SK-N-SH (cell line): Measurements from ENCODE around the gene CKAP2. TPM values are rescaled to one million over a fixed set of nuclear protein-coding genes. Genes with fewer than 3 reads are reported as not detected.
"Not testable (repeated sequence)": the region's sequence is repeated elsewhere in the genome, so short reads cannot be mapped to it uniquely, and the experiment has no call there.

Experiments used
- CTCF ChIA-PET: fragments of 300-600, 350-600 bp; formaldehyde crosslinking; extraction: SDS; loops from one replicate; lab custom pipeline; 2021; lab: Yijun Ruan, JAX
- POLR2A ChIA-PET: fragments of 350-600 bp; sonication (Branson Sonifier 250); formaldehyde crosslinking; extraction: SDS; loops from one replicate; lab custom pipeline; 2020; ENCODE audit warnings: antibody characterized with exemption, inconsistent platforms; lab: Yijun Ruan, JAX
- DNase-seq: peaks from one replicate; pipeline ENCODE4 v3.0.0; 2012
- H2AFZ ChIP-seq: fragments of 200-600 bp; sonication (generic); 2 replicates; pipeline ENCODE4 v1.8.1; 2016; ENCODE audit warnings: antibody characterized with exemption, mild to moderate bottlenecking, low read depth
- H3F3A ChIP-seq: fragments of 200-600 bp; sonication (generic); replicated peaks from 2 replicates; pipeline ENCODE3; 2016; ENCODE audit warnings: antibody characterized with exemption, mild to moderate bottlenecking; ENCODE audit not compliant: insufficient read depth
- H3K27ac ChIP-seq, 2 experiments: fragments of 200-500 bp in 1 of 2; fragments of 200-600 bp in 1 of 2; sonication (Bioruptor generic) in 1 of 2; sonication (generic), shearing (Covaris generic) in 1 of 2; 2 replicates each; pipeline versions ENCODE4 v1.5.1 to v1.6.1; 2014 to 2016; ENCODE audit warnings: low read depth in 2 of 2, inconsistent platforms in 1 of 2, low read length in 1 of 2, mild to moderate bottlenecking in 1 of 2, mixed read lengths in 1 of 2
- H3K27me3 ChIP-seq: fragments of 200-600 bp; sonication (generic), shearing (Covaris generic); 2 replicates; pipeline ENCODE4 v1.6.1; 2016; ENCODE audit warnings: mixed run types; ENCODE audit not compliant: insufficient read depth
- H3K36me3 ChIP-seq, 2 experiments: fragments of 200-500 bp in 1 of 2; fragments of 200-600 bp in 1 of 2; sonication (Bioruptor generic) in 1 of 2; sonication (generic) in 1 of 2; replicated peaks in 1 of 2; 2 replicates each; pipeline versions ENCODE3 to v1.5.1; 2014 to 2016; ENCODE audit warnings: low read length in 1 of 2, mild to moderate bottlenecking in 1 of 2; ENCODE audit not compliant: insufficient read depth in 2 of 2, control insufficient read depth in 1 of 2
- H3K4me1 ChIP-seq, 2 experiments: fragments of 200-500 bp in 1 of 2; fragments of 200-600 bp in 1 of 2; sonication (Bioruptor generic) in 1 of 2; sonication (generic), shearing (Covaris generic) in 1 of 2; 2 replicates each; pipeline versions ENCODE4 v1.5.1 to v1.6.1; 2014 to 2016; ENCODE audit warnings: low read depth in 1 of 2, low read length in 1 of 2, mixed run types in 1 of 2; ENCODE audit not compliant: insufficient read depth in 2 of 2, control insufficient read depth in 1 of 2
- H3K4me2 ChIP-seq: fragments of 200-600 bp; sonication (generic), shearing (Covaris generic); 2 replicates; pipeline ENCODE4 v1.6.1; 2017; ENCODE audit warnings: mixed run types
- H3K4me3 ChIP-seq, 2 experiments: fragments of 200-500 bp in 1 of 2; fragments of 200-600 bp in 1 of 2; sonication (Bioruptor generic) in 1 of 2; sonication (generic), shearing (Covaris generic) in 1 of 2; 2 replicates each; pipeline versions ENCODE4 v1.5.1 to v1.8.1; 2014 to 2016; ENCODE audit warnings: low read depth in 2 of 2, inconsistent platforms in 1 of 2, low read length in 1 of 2, mild to moderate bottlenecking in 1 of 2, mixed read lengths in 1 of 2, moderate library complexity in 1 of 2
- H3K79me2 ChIP-seq: fragments of 200-600 bp; sonication (generic); 2 replicates; pipeline ENCODE4 v1.8.1; 2017; ENCODE audit warnings: mild to moderate bottlenecking; ENCODE audit not compliant: insufficient read depth
- H3K9ac ChIP-seq: fragments of 200-600 bp; sonication (generic); 2 replicates; pipeline ENCODE4 v1.6.1; 2017; ENCODE audit warnings: mixed run types
- H3K9me2 ChIP-seq: fragments of 200-600 bp; sonication (generic); 2 replicates; pipeline ENCODE4 v1.6.1; 2017; ENCODE audit warnings: mixed run types
- H3K9me3 ChIP-seq: fragments of 200-600 bp; sonication (generic); 2 replicates; pipeline ENCODE4 v1.6.1; 2017; ENCODE audit warnings: mixed run types, mild to moderate bottlenecking, moderate library complexity
- H4K20me1 ChIP-seq: fragments of 200-600 bp; sonication (generic); 2 replicates; pipeline ENCODE4 v1.6.1; 2017; ENCODE audit warnings: mild to moderate bottlenecking, mixed run types; ENCODE audit not compliant: insufficient read depth
- WGBS: methylation state at CpG from one replicate; pipeline ENCODE4 v1.1.6; 2017; ENCODE audit warnings: low lambda C conversion rate; 5-methylcytosine and 5-hydroxymethylcytosine counted together
- polyA plus RNA-seq, 3 experiments: library from polyadenylated mRNA; depleted of rRNA; stranded (reverse); fragments of >200 nt; gene quantifications; 2 replicates each; pipeline ENCODE4 v1.2.3, GENCODE V29; 2012

The CKAP2 gene
- polyA plus RNA-seq, 1 of the 3 experiments (the other 2 are of a cell fraction), result 7.1 TPM

GRCh38 chr13:52509532-52509931 lies 54.3 kb downstream of the CKAP2 start:
- no CpG with 5 or more reads among the region's 6 CpGs for WGBS

GRCh38 chr13:52510221-52510797 lies 55.0 kb downstream of the CKAP2 start:
- H3K9me3 ChIP-seq, POLR2A ChIA-PET, CTCF ChIA-PET, H3K4me1 ChIP-seq, H4K20me1 ChIP-seq, H2AFZ ChIP-seq, H3K27ac ChIP-seq, H3K9ac ChIP-seq, H3K9me2 ChIP-seq, DNase-seq, H3K36me3 ChIP-seq, H3K79me2 ChIP-seq, H3K4me2 ChIP-seq, H3K27me3 ChIP-seq, H3K4me3 ChIP-seq, H3F3A ChIP-seq: not testable (repeated sequence)
- WGBS, result 80% methylated on average over 1 of the region's 3 CpGs

More at GRCh38 chr13:52509532-52509931, 54.3 kb downstream of the CKAP2 start:
- H3K4me3 ChIP-seq, H3K27ac ChIP-seq, H3K79me2 ChIP-seq, H4K20me1 ChIP-seq, POLR2A ChIA-PET, H3K9ac ChIP-seq, H3K36me3 ChIP-seq, DNase-seq, H2AFZ ChIP-seq, H3F3A ChIP-seq, H3K9me2 ChIP-seq, H3K27me3 ChIP-seq, CTCF ChIA-PET, H3K9me3 ChIP-seq, H3K4me1 ChIP-seq, H3K4me2 ChIP-seq: not testable (repeated sequence)

GRCh38 chr13:52511598-52511997 lies 56.3 kb downstream of the CKAP2 start:
- POLR2A ChIA-PET, H3F3A ChIP-seq, H3K36me3 ChIP-seq, CTCF ChIA-PET, DNase-seq, H3K4me2 ChIP-seq, H4K20me1 ChIP-seq, H3K9me3 ChIP-seq, H3K4me1 ChIP-seq, H3K79me2 ChIP-seq, H3K9ac ChIP-seq, H3K27ac ChIP-seq, H3K27me3 ChIP-seq, H3K4me3 ChIP-seq, H3K9me2 ChIP-seq, H2AFZ ChIP-seq: not testable (repeated sequence)
- WGBS, result 38% methylated on average over 4 of the region's 4 CpGs

- DNase-seq, POLR2A ChIA-PET: not testable (repeated sequence)
Observed at GRCh38 chr13:52513957-52514596, 58.8 kb downstream of the CKAP2 start.

GRCh38 chr13:52523323-52523722 lies 68.0 kb downstream of the CKAP2 start:
- H3K79me2 ChIP-seq, H4K20me1 ChIP-seq, H3K4me1 ChIP-seq, H3K4me2 ChIP-seq, POLR2A ChIA-PET, H3K9ac ChIP-seq, H3K27ac ChIP-seq, H3K36me3 ChIP-seq, DNase-seq, H3K9me2 ChIP-seq, H3K4me3 ChIP-seq, H3K9me3 ChIP-seq, H3F3A ChIP-seq, H3K27me3 ChIP-seq, H2AFZ ChIP-seq, CTCF ChIA-PET: not testable (repeated sequence)
- WGBS, result no CpG with 5 or more reads among the region's 6 CpGs

More at GRCh38 chr13:52513957-52514596, 58.8 kb downstream of the CKAP2 start:
- H3K4me2 ChIP-seq, H3K4me3 ChIP-seq, H3K9me2 ChIP-seq, H3K36me3 ChIP-seq, H2AFZ ChIP-seq, H3K27ac ChIP-seq, H3K9me3 ChIP-seq, H3F3A ChIP-seq, H3K27me3 ChIP-seq, H3K4me1 ChIP-seq, H4K20me1 ChIP-seq, H3K79me2 ChIP-seq, CTCF ChIA-PET, H3K9ac ChIP-seq: not testable (repeated sequence)
- WGBS, result 7% methylated on average over 5 of the region's 6 CpGs
